Fibroblast of villous mesenchyme (primary cell): Measurements from ENCODE around the gene MAN2A1. TPM values are rescaled to one million over a fixed set of nuclear protein-coding genes. Genes with fewer than 3 reads are reported as not detected.
A peak's percentile ranks its signal among the peaks of the same experiment; 100 is the strongest.

Experiments used
- DNase-seq: peaks from one replicate; pipeline ENCODE4 v3.0.0-alpha.2; 2010; ENCODE audit warnings: low read depth
- H3K4me3 ChIP-seq: 2 replicates; pipeline ENCODE4 v1.5.1; 2011; ENCODE audit warnings: low read depth, mild to moderate bottlenecking, low read length
- total RNA-seq: library from RNA; depleted of rRNA; stranded (reverse); fragments of >200 nt; gene quantifications from 2 replicates; pipeline ENCODE4 v1.2.3, GENCODE V29; 2012
- TF ChIP-seq, protein P1 (sequence below): IDR thresholded peaks from 2 replicates; pipeline ENCODE4 v1.5.1; 2012; ENCODE audit warnings: low read depth, mild to moderate bottlenecking, low read length; ENCODE audit not compliant: insufficient read depth

MAN2A1 gene
- total RNA-seq, 1 donor: 178 TPM

DNA sequence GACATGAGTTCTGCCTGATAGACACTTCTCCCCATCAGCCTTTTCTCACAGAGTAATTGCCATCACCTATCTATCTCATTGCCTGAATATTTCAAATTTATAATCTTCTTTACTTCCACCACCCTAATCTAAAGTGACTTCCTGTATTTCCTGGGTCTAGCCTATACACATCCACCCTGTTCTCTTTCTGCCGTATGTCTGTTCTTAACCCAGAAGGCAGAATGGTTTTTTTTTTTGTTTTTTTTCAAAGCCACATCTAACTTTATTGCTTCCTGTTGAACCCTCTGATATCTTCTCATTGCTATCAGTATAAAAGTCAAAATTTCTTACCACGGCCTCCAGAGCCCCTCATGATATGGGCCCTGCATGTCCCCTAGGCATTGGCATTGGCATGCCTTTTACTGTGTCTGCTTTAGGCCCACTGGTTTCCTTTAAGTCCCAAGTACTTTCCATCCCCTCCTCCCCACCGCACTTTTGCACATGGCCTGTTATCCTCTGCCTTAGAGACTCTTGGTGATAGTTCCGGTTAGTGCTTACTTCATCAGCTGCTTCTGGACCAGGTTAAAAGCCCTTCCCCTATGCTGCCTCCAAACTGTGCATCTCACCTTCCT is 159.9 kb downstream of the MAN2A1 start:
- H3K4me3 ChIP-seq: no peak overlapping the region
- no peak for DNase-seq
- TF ChIP-seq, protein P1, sequence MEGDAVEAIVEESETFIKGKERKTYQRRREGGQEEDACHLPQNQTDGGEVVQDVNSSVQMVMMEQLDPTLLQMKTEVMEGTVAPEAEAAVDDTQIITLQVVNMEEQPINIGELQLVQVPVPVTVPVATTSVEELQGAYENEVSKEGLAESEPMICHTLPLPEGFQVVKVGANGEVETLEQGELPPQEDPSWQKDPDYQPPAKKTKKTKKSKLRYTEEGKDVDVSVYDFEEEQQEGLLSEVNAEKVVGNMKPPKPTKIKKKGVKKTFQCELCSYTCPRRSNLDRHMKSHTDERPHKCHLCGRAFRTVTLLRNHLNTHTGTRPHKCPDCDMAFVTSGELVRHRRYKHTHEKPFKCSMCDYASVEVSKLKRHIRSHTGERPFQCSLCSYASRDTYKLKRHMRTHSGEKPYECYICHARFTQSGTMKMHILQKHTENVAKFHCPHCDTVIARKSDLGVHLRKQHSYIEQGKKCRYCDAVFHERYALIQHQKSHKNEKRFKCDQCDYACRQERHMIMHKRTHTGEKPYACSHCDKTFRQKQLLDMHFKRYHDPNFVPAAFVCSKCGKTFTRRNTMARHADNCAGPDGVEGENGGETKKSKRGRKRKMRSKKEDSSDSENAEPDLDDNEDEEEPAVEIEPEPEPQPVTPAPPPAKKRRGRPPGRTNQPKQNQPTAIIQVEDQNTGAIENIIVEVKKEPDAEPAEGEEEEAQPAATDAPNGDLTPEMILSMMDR: no peak

DNA sequence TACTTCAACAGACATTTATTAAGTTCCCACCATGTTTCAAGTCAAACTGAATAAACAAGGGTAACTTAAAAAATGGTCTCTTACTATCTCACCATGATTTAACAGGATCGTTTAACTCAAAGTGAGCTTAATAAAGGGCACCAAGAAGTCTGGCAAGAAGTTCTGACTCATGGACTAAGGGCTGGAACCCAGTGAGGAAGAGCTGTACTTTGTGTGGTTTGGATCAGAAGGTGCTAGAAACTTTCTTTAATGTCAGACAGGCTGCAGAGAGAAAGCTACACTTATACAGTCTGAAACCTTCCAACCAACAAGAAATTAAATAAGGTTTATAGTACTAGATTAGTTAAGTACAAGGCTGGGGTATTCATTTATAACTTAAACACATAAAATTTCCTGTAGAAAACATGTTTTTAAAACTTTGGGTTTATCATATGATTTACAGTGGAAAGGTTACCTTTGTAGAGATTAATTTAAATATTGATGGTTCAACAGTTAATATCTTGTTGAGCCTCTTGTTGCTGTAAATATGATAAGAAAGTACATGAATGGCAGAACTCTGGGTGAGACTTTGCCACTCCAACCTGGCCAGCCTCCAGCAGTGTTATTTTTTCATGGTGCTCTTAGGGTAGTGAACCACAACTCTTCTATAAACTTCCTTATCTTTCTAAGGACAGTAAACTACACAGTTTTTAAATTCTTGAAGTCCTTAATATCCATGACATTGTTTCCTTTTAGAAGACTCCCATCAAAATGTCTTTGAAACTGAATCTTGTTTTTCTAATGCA is 162.8 kb downstream of the MAN2A1 start:
- peak; percentile 36 for DNase-seq
- TF ChIP-seq, protein P1: no peak

DNA sequence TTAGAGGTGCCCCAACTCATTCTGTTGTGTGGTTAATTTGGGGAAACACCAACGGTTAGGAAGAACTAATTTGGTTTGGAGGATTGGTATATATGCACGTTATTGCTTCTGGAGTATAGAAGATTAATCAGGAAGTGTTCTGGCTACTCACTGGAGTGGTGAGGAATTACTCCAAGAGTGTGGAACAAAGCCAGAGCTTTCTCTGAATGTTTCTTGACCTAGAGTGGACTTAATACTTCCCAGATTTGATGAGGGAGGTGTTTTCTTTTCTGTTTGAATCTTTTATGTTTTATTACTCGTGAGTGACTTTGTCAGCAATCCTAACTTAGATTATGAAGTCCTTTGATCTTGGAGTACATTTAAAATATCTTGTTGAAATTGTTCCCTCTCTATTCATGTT is 163.7 kb downstream of the MAN2A1 start:
- peak; percentile 33 for DNase-seq
- TF ChIP-seq, protein P1: no peak
- H3K4me3 ChIP-seq: no peak overlapping the region

More for the DNA sequence above, 162.8 kb downstream of the MAN2A1 start:
- H3K4me3 ChIP-seq: no peak overlapping the region

DNA sequence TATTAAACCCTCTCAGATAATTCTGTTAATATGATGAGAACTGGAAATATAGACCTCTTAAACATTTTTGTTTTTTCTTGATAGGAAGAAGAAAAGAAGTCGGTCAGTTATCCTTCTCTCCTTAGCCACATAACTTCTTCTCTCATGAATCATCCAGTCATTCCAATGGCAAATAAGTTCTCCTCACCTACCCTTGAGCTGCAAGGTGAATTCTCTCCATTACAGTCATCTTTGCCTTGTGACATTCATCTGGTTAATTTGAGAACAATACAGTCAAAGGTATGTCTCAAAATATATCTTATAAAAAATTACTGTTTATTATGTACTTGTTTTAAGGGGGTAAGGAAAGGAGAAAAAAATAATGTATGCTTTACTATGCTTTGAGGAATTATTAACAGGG is 165.3 kb downstream of the MAN2A1 start:
- no peak for DNase-seq
- TF ChIP-seq, protein P1: no peak
- no peak overlapping the region for H3K4me3 ChIP-seq

DNA sequence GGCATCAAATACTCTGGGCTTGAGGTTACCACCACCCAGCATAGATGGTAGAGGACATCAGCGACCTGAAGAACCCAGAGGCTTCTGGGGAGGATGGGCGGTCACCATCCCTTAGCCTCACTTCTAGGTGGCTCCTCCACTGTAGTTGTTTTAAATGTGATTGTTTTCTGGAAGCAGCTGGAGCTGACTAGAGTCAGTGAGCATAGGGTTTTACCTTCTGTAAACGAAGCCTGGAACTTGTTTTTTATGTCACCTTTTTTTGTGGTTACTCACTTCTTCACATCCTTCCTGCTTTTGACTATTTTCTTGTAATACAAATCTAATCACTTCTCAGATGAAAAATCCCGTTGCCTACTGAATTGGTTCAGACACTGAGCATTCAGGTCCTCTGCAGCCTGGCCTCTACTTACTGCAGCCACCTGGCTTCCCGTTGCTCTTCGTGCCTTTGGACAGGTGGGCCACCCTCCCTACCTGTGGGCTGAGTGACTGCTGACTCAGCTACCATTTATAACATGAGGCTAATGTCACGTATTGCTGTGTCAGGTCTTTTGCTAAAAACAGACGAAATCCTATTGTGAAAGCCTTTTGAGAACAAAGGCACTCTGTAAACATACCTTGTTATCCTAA is 167.8 kb downstream of the MAN2A1 start:
- no peak overlapping the region for H3K4me3 ChIP-seq
- no peak for DNase-seq
- TF ChIP-seq, protein P1: no peak

DNA sequence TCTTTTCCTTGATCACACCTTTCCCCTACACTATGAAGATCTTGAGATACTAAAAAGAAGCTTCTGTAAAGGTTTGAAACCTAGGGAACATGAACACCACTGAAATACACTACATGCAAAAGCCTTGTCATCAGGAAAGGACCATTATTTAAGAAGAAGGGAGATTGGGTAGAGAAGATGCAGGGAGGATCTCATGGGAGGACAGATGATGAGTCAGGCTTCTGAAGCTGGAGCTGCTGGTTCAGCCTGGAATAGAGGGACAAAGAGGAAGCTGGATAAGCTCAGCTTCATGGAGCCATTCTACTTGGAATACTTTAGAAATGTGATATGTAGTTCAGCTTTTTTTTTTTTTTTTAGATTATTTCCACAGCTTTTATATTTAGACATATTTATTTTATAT is 169.8 kb downstream of the MAN2A1 start:
- H3K4me3 ChIP-seq: no peak overlapping the region
- DNase-seq: no peak
- TF ChIP-seq, protein P1: no peak
